GM21423 (cell line): ENCODE measurements around the gene GYS1.
A peak's percentile ranks its signal among the peaks of the same experiment; 100 is the strongest.

Experiments used
- ATAC-seq: cut with Tn5 transposase; IDR thresholded peaks from one replicate; pipeline ENCODE4 v1.9.1; 2021; ENCODE audit warnings: mild to moderate bottlenecking, moderate library complexity; ENCODE audit not compliant: unreplicated experiment

Gene GYS1

GRCh38 chr19:48965040-48965805, 27.9 kb downstream of the GYS1 start, which contains the start of gene FTL:
Gene FTL (plus strand): TSS chr19:48965309. CDS start chr19:48965508, 199 bp downstream.
- peak; percentile 64 for ATAC-seq

DNA sequence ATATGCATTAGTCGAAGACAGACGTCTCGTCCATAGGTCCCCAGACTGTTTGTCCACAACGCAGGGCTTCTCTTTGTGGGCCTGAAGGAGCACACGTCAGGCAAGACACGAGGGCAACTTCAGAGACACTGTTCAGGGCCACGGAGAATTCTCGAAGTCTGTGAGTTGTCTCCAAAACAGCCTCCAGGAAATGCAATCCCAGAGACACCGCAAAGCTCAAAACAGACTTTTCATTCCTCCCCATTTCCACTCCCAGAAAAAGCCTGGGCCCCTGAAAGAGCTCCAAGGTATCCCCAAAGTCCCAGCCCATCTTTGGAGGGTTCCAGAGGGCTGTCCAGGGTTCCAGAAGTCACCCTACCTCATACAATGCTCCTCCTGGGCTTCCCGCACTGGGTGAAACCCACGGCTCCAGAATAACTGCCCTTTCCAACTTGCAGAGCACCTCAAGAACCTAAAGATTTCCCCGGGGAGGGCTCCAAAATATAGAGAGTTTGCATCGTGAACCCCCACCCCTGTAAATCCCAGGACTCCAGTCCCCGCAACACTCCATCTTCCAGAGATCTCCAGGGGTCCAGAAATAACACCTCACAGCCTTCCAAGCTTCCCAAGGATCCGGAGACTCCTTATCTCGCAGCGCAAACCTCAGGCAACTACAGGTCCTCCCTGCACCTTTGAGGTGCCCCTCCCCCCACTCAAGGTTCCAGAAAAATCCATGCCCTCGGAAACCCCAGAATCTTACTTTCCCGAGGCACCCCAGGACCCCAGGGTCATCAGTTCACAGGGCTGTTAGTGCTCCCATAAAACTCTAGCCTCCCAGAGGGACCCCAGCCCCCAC, 28.7 kb downstream of the GYS1 start:
- no peak for ATAC-seq

DNA sequence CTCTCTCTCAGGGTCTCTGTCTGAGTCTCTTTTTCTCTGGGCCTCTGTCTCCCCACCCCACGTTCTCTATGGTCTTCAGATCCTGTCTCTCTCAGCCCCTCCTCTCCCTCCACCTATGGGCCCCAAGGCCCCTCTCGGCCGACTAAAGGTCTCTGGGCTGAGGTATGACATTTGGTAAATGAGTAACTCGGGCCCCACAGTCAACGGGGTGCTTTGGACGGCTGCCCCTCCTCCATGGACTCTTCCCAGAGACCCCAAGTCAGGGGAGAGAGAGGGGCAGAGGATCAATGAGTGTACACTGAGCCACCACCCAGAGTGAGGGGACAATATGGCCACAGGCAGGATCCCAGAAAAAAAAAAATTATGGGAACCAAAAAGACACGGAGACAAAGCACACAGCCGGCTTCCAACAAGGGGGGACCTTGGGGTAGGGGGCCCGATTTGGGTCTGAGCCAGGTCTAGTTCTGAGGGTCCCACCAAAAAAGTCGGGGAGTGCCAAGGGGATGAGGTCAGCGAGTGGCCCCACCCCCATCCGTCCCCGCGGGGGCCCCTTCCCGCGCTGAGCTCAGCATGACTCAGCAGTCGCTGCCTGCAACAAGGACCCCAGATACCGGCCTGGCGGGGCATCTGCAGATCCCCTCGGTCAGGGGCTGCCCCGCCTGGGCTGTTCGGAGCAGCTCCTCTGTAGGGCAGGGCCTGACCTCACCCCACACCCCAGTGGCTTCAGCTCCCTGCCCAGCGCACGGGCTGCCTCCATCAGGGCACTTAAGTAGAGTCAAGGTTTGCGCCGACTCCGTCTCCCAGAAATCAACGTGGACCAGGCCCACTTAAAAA, 29.5 kb downstream of the GYS1 start:
- ATAC-seq = no peak

DNA sequence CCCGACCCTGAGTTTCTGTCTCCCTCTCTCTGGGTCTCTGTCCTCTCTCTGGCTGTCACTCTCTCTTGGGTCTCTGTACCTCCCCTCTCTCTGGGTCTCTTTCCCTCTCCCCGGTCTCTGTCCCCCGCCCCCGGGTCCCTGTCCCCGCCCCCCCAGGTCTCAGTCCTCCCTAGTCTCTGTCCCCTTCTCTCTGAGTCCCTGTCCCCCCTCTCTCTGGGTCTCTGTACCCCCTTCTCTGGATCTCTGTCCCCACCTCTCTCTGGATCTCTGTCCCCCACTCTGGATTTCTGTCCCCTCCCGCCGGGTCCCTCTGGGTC, 30.3 kb downstream of the GYS1 start:
- no peak for ATAC-seq

GRCh38 chr19:48962029-48962848, 30.9 kb downstream of the GYS1 start:
- peak; percentile 38 for ATAC-seq

DNA sequence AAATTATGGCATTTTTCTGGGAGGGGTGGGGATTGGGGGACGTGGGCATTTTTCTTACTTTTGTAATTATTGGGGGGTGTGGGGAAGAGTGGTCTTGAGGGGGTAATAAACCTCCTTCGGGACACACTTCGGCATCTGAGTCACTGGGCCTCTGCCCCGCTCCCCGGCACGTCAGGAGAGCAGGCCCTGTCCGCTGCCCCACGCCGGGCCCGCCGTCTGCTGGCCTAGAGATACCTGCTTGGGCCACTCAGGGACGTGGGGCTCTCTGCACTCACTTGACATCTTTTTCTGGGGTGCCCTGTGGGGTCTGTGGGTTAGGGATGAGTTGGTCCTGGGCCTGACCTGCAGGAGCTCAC, 31.5 kb downstream of the GYS1 start:
- no peak for ATAC-seq

DNA sequence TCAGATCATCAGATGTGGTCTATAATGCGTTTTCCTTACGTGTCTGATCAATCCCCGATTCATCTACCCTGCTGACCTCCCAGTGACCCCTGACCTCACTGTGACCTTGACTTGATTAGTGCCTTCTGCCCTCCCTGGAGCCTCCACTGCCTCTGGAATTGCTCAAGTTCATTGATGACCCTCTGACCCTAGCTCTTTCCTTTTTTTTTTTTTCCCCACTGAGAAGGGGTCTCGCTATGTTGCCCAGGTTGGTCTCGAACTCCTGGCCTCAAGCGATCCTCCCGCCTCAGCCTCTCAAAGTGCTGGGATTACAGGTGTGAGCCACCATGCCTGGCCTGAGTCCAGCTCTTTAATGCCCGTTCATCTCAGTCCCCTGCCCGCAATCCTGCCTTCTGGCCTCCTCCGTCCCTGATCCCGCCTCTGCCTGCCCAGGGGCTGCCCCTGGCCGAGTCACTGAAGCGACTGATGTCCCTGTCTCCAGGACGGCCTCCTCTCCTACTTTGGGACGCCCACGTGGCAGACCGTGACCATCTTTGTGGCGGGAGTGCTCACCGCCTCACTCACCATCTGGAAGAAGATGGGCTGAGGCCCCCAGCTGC, 32.0 kb downstream of the GYS1 start:
- ATAC-seq = no peak

- no peak for ATAC-seq
These were observed 33.5 kb downstream of the GYS1 start for GRCh38 chr19:48959341-48960239.

- no peak for ATAC-seq
These were observed 35.1 kb downstream of the GYS1 start for GRCh38 chr19:48958006-48958405.

GRCh38 chr19:48955308-48955958, 37.7 kb downstream of the GYS1 start:
- no peak for ATAC-seq

DNA sequence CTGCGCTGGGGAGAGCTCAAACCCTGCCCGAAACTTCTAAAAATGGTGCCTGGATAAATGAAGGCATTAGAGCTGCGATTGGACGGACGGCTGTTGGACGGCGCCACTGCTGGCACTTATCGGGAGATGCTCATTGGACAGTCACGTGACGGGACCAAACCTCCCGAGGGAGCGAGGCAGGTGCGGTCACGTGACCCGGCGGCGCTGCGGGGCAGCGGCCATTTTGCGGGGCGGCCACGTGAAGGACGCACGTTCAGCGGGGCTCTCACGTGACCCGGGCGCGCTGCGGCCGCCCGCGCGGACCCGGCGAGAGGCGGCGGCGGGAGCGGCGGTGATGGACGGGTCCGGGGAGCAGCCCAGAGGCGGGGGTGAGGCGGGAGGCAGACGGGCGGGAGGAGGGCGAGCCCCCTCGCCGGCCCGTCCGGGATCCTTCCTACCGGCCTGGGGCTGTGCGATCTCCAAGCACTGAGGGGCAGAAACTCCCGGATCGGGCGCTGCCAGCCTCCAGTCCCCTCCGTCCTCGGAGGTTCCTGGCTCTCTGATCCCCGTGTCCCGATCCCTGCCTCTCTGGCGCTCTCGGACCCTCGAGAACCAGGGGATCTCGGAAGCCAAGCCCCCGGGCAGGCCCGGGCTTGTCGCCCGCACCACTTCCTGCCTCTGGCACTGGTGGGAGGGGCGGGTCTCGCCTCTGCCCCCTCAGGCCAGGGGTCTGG, 38.4 kb downstream of the GYS1 start, which contains the start of gene BAX:
Gene BAX (plus strand): TSS at position 281 of the 713 bp plus-strand sequence. CDS start 54 bp downstream, at position 335.
- ATAC-seq = peak; percentile 79

GRCh38 chr19:48953990-48954594, 39.0 kb downstream of the GYS1 start:
- no peak for ATAC-seq

DNA sequence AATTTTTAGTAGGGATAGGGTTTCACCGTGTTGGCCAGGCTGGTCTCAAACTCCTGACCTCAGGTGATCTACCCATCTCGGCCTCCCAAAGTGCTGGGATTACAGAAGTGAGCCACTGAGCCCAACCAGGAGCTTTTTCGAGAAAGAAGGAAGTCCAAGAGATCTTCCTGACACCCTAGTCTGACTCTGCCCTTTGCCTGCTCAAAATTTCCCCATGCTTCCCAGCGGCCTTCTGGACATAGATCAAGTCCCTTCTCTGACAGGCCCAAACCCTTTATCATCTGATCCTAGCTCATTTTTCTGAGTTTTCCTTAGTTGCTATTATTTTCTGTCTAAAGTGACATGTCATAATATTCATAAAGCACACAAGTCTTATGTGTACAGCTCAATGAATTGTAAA, 40.0 kb downstream of the GYS1 start:
- ATAC-seq = no peak

- no peak for ATAC-seq
These were observed 42.1 kb downstream of the GYS1 start for GRCh38 chr19:48950830-48951519.

- no peak for ATAC-seq
These were observed 43.0 kb downstream of the GYS1 start for GRCh38 chr19:48950159-48950558.

GRCh38 chr19:48947258-48947542, 45.9 kb downstream of the GYS1 start:
- no peak for ATAC-seq
